ENCODE measurements around the gene IGF2R. TPM values are rescaled to one million over a fixed set of nuclear protein-coding genes. Genes with fewer than 3 reads are reported as not detected.
"Not testable (repeated sequence)": the region's sequence is repeated elsewhere in the genome, so short reads cannot be mapped to it uniquely, and the experiment has no call there.

IGF2R gene
- total RNA-seq, 4 donors from 2014 or later: 48.8 to 106 (median 92.3) TPM

DNA sequence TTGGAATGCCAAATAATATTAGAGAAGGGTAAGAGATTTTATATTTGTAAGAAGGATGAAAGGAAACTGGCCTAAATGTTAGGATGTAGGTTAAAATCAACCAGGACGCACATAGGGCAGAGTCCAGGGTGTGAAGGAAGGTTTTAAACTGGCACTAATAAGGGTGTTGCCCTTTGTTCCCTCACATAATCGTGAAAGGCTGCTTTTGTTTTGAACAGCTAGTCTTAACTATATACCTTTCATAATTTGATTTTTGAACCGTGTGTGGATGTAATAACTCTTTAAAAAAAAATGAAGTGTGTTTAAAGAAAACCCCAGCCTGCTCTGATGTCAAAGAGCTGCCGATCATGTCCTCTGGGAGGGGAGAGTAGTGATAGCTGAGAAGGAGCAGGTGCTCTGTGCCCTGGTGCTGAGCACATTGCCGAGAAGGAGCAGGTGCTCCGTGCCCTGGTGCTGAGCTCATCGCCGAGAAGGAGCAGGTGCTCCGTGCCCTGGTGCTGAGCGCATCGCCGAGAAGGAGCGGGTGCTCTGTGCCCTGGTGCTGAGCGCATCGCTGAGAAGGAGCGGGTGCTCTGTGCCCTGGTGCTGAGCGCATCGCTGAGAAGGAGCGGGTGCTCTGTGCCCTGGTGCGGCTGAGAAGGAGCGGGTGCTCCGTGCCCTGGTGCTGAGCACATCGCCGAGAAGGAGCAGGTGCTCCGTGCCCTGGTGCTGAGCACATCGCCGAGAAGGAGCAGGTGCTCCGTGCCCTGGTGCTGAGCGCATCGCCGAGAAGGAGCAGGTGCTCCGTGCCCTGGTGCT lies 121.8 kb downstream of the IGF2R start:
- 57 to 71% methylated on average over 6 to 28 of the region's 32 CpGs for WGBS, 2 donors (ENCODE audit: low coverage in 1 of 2)
- H3K4me3 ChIP-seq; in situ Hi-C loops (cut with MboI; ENCODE audit: low pct_ligation_motif_present in 1 of 4, low pct_unique_long_range_greater_than_20kb in 1 of 4, low sequenced_read_pairs in 3 of 4); intact Hi-C loops (cut with DNase I; ENCODE audit: low total_unique reads); H3K9me3 ChIP-seq; H3K27me3 ChIP-seq: not testable (repeated sequence)
- peak in 1 of 3 donors; percentile 8 for TF ChIP-seq POLR2AphosphoS5 (IDR thresholded peaks at IDR 0.05)
- Histone ChIP-seq H3K27ac (peak overlapping the region; percentile 60 to 82 (median 76)), H3K36me3 (peaks cover 0 to 32% (median 15%) of the 10 kb centered on the region in 4 donors), H3K4me1 (peaks cover 6 to 22% (median 18%) of the 10 kb centered on the region in 4 donors)
- peak; percentile 30 for DNase-seq

DNA sequence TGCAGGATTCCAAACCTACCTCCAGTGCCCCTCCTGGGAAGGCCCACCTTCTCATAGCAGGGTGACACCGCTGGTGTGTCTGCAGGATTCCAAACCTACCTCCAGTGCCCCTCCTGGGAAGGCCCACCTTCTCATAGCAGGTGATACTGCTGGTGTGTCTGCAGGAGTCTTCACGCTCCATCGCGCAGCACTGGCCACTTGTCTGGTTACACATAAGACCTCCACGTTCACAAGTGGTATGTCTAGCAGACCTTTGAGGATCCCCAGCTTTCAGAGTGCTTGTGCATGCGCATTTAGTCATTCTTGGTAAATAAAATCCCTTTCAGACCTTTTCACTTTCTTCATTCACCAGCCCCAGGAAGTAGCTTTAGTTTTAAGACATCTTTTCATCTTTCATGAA lies 123.3 kb downstream of the IGF2R start:
- peaks cover 0 to 45% (median 18%) of the 10 kb centered on the region in 4 donors for H3K36me3 ChIP-seq
- intact Hi-C loops (cut with DNase I; ENCODE audit: low total_unique reads); in situ Hi-C loops (cut with MboI; ENCODE audit: low pct_ligation_motif_present in 1 of 4, low pct_unique_long_range_greater_than_20kb in 1 of 4, low sequenced_read_pairs in 3 of 4); DNase-seq; H3K27ac ChIP-seq; H3K9me3 ChIP-seq; H3K27me3 ChIP-seq; H3K4me3 ChIP-seq: not testable (repeated sequence)
- H3K4me1 ChIP-seq: peaks cover 6 to 22% (median 18%) of the 10 kb centered on the region in 4 donors
- WGBS, 2 donors (ENCODE audit: low coverage in 1 of 2): 95% methylated on average over 5 of the region's 6 CpGs; no CpG with 5 or more reads in 1 of the 2 donors

- no peaks in the 10 kb centered on the region for H3K9me3 ChIP-seq
- no peak overlapping the region for H3K4me3 ChIP-seq
- WGBS, 2 donors (ENCODE audit: low coverage in 1 of 2): 91% methylated on average over 10 of the region's 10 CpGs; no CpG with 5 or more reads in 1 of the 2 donors
- H3K27ac ChIP-seq: no peak overlapping the region
- intact Hi-C loops (cut with DNase I; ENCODE audit: low total_unique reads): no loop called here
- TF ChIP-seq POLR2AphosphoS5 (IDR thresholded peaks at IDR 0.05): no peak
- DNase-seq: no peak
- no peaks in the 10 kb centered on the region for H3K27me3 ChIP-seq
- peaks cover 0 to 49% (median 21%) of the 10 kb centered on the region in 4 donors for H3K36me3 ChIP-seq
- peaks cover 6 to 22% (median 18%) of the 10 kb centered on the region in 4 donors for H3K4me1 ChIP-seq
- in situ Hi-C loops (cut with MboI; ENCODE audit: low pct_ligation_motif_present in 1 of 4, low pct_unique_long_range_greater_than_20kb in 1 of 4, low sequenced_read_pairs in 3 of 4): no loop called here
Observed at GRCh38 chr6:160092602-160093001, 123.7 kb downstream of the IGF2R start.

DNA sequence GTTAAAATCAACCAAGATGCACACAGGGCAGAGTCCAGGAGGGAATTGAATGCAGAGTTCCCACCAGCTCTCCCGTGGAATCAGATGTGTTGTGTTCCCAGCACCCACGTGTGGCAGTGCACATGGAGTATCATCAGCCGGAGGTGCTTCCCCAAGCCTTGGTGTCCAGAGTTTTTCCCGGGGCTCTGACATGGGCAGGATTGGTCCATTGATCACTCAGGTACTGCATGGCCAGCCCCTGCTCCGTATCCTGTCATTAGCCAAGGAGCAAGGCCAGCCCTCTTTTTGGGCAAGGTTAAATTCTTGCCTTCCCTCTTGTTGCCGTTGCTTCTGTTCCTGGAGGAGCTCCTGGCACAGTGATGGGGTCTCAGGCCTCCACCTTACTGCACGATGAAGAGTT lies 124.2 kb downstream of the IGF2R start:
- TF ChIP-seq EP300 (IDR thresholded peaks at IDR 0.05; ENCODE audit: low read depth) (no peak), POLR2A (IDR thresholded peaks at IDR 0.05) (no peak), POLR2AphosphoS5 (IDR thresholded peaks at IDR 0.05) (no peak)
- TF ChIP-seq, protein P1, sequence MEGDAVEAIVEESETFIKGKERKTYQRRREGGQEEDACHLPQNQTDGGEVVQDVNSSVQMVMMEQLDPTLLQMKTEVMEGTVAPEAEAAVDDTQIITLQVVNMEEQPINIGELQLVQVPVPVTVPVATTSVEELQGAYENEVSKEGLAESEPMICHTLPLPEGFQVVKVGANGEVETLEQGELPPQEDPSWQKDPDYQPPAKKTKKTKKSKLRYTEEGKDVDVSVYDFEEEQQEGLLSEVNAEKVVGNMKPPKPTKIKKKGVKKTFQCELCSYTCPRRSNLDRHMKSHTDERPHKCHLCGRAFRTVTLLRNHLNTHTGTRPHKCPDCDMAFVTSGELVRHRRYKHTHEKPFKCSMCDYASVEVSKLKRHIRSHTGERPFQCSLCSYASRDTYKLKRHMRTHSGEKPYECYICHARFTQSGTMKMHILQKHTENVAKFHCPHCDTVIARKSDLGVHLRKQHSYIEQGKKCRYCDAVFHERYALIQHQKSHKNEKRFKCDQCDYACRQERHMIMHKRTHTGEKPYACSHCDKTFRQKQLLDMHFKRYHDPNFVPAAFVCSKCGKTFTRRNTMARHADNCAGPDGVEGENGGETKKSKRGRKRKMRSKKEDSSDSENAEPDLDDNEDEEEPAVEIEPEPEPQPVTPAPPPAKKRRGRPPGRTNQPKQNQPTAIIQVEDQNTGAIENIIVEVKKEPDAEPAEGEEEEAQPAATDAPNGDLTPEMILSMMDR (IDR thresholded peaks at IDR 0.05): no peak
- Histone ChIP-seq H3K27me3 (no peaks in the 10 kb centered on the region), H3K4me1 (peaks cover 6 to 22% (median 18%) of the 10 kb centered on the region in 4 donors), H3K27ac (no peak overlapping the region), H3K9me3 (no peaks in the 10 kb centered on the region), H3K4me3 (no peak overlapping the region), H3K36me3 (peaks cover 0 to 54% (median 23%) of the 10 kb centered on the region in 4 donors)
- in situ Hi-C loops (cut with MboI; ENCODE audit: low pct_ligation_motif_present in 1 of 4, low pct_unique_long_range_greater_than_20kb in 1 of 4, low sequenced_read_pairs in 3 of 4) (no loop called here), intact Hi-C loops (cut with DNase I; ENCODE audit: low total_unique reads) (no loop called here)
- 86% methylated on average over 7 of the region's 7 CpGs; no CpG with 5 or more reads in 1 of the 2 donors for WGBS, 2 donors (ENCODE audit: low coverage in 1 of 2)
- no peak for DNase-seq

GRCh38 chr6:160093946-160094345 lies 125.1 kb downstream of the IGF2R start:
- in situ Hi-C loops (cut with MboI; ENCODE audit: low pct_ligation_motif_present in 1 of 4, low pct_unique_long_range_greater_than_20kb in 1 of 4, low sequenced_read_pairs in 3 of 4) (no loop called here), intact Hi-C loops (cut with DNase I; ENCODE audit: low total_unique reads) (no loop called here)
- Histone ChIP-seq H3K27ac (no peak overlapping the region), H3K27me3 (no peaks in the 10 kb centered on the region), H3K4me1 (peaks cover 6 to 18% (median 14%) of the 10 kb centered on the region in 4 donors), H3K9me3 (no peaks in the 10 kb centered on the region), H3K36me3 (peaks cover 0 to 54% (median 25%) of the 10 kb centered on the region in 4 donors), H3K4me3 (no peak overlapping the region)
- DNase-seq: no peak
- no peak for TF ChIP-seq EP300 (IDR thresholded peaks at IDR 0.05; ENCODE audit: low read depth)
- TF ChIP-seq, protein P1 (IDR thresholded peaks at IDR 0.05): no peak
- TF ChIP-seq POLR2AphosphoS5 (IDR thresholded peaks at IDR 0.05): no peak
- TF ChIP-seq POLR2A (IDR thresholded peaks at IDR 0.05): no peak
- WGBS, 2 donors (ENCODE audit: low coverage in 1 of 2): 40 to 92% methylated on average over 1 to 4 of the region's 4 CpGs
